ENCODE measurements around the gene MIR17HG.

MIR17HG gene

GRCh38 chr13:91400671-91401070 is 53.2 kb downstream of the MIR17HG start:
- H3K9me3 ChIP-seq (ENCODE audit: control insufficient read depth in 1 of 2, low read length in 2 of 2): no peaks in the 10 kb centered on the region
- H3K27me3 ChIP-seq (ENCODE audit: low read depth, low read length): peaks cover 16% of the 10 kb centered on the region
- peaks cover 0 to 14% of the 10 kb centered on the region in 2 donors for H3K4me1 ChIP-seq (ENCODE audit: control insufficient read depth in 1 of 2, insufficient read depth in 2 of 2, low read length in 2 of 2)
- H3K27ac ChIP-seq (ENCODE audit: low read length): no peak overlapping the region
- H3K4me3 ChIP-seq (ENCODE audit: low read depth in 1 of 2, low read length in 2 of 2): no peak overlapping the region
- H3K36me3 ChIP-seq (ENCODE audit: control insufficient read depth in 1 of 2, insufficient read depth in 2 of 2, low read length in 2 of 2): no peaks in the 10 kb centered on the region

GRCh38 chr13:91401920-91402319 is 54.4 kb downstream of the MIR17HG start:
- H3K9me3 ChIP-seq (ENCODE audit: control insufficient read depth in 1 of 2, low read length in 2 of 2): no peaks in the 10 kb centered on the region
- H3K27me3 ChIP-seq (ENCODE audit: low read depth, low read length): peaks cover 16% of the 10 kb centered on the region
- H3K27ac ChIP-seq (ENCODE audit: low read length): no peak overlapping the region
- H3K4me3 ChIP-seq (ENCODE audit: low read depth in 1 of 2, low read length in 2 of 2): no peak overlapping the region
- H3K4me1 ChIP-seq (ENCODE audit: control insufficient read depth in 1 of 2, insufficient read depth in 2 of 2, low read length in 2 of 2): peaks cover 0 to 14% of the 10 kb centered on the region in 2 donors
- no peaks in the 10 kb centered on the region for H3K36me3 ChIP-seq (ENCODE audit: control insufficient read depth in 1 of 2, insufficient read depth in 2 of 2, low read length in 2 of 2)

Data from muscle layer of duodenum (tissue), 2 donors.